Glutamatergic neuron (in vitro differentiated cells): ENCODE results near the gene MINDY4. TPM values are rescaled to one million over a fixed set of nuclear protein-coding genes. Genes with fewer than 3 reads are reported as not detected.

Experiments
- DNase-seq: peaks from one replicate; pipeline ENCODE4 v3.0.0; 2022
- H3K27ac Mint-ChIP-seq: one replicate; pipeline ENCODE4 v1.8.0; 2020; ENCODE audit warnings: mild to moderate bottlenecking, mixed read lengths, inconsistent platforms; ENCODE audit not compliant: unreplicated experiment
- H3K27me3 Mint-ChIP-seq: one replicate; pipeline ENCODE4 v1.8.0; 2020; ENCODE audit warnings: mild to moderate bottlenecking, moderate library complexity, mixed read lengths, inconsistent platforms; ENCODE audit not compliant: unreplicated experiment
- H3K36me3 Mint-ChIP-seq: one replicate; pipeline ENCODE4 v1.8.0; 2020; ENCODE audit warnings: mild to moderate bottlenecking, mixed read lengths, inconsistent platforms; ENCODE audit not compliant: unreplicated experiment
- H3K4me1 Mint-ChIP-seq: one replicate; pipeline ENCODE4 v1.8.0; 2020; ENCODE audit warnings: mild to moderate bottlenecking, low read depth, mixed read lengths, inconsistent platforms; ENCODE audit not compliant: unreplicated experiment
- H3K4me3 Mint-ChIP-seq: one replicate; pipeline ENCODE4 v1.8.0; 2020; ENCODE audit warnings: mild to moderate bottlenecking, mixed read lengths, inconsistent platforms; ENCODE audit not compliant: unreplicated experiment
- H3K9me3 Mint-ChIP-seq: one replicate; pipeline ENCODE4 v1.8.0; 2020; ENCODE audit warnings: mild to moderate bottlenecking, moderate library complexity, mixed read lengths, inconsistent platforms; ENCODE audit not compliant: unreplicated experiment
- CTCF ChIP-seq: fragments of 200-600 bp; sonication (generic); IDR thresholded peaks from one replicate; pipeline ENCODE4 v1.5.0; 2021; ENCODE audit not compliant: partially characterized antibody, unreplicated experiment
- total RNA-seq: library from RNA; stranded (reverse); fragmentation: NEBNext Ultra II Directional; extraction: Animal tissue kit (Norgen Biotek cat#: 25700); gene quantifications from one replicate; pipeline ENCODE4 v1.2.1, GENCODE V29; 2021; ENCODE audit not compliant: unreplicated experiment

MINDY4 gene
- total RNA-seq, 1 donor from 2014 or later = 2.3 TPM

GRCh38 chr7:30788640-30789333 lies 17.6 kb downstream of the MINDY4 start:
- Mint-ChIP-seq H3K27ac (no peak overlapping the region), H3K4me1 (no peaks in the 10 kb centered on the region), H3K27me3 (peaks cover 1% of the 10 kb centered on the region), H3K4me3 (no peak overlapping the region), H3K36me3 (no peaks in the 10 kb centered on the region), H3K9me3 (peaks cover 2% of the 10 kb centered on the region)
- no peak for TF ChIP-seq CTCF
- no peak for DNase-seq

DNA sequence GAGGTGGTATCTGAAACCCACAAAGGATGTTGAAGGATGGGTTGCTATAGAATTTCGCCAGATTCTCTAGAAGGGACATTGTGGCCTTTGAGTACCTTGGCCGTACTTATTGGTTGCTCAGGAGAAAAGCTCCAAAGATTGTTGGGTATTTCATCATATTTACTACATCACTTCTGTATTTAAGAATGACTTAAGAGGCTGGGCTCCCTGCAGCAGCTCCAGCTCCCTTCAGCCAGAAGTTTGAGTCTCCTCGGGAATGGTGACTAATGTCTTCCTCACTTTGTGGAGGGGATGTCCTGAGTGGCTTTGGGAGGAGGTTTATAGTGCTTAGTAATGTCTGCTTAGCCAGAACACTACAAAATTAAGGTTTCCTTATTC lies 18.1 kb downstream of the MINDY4 start:
- Mint-ChIP-seq H3K27ac (no peak overlapping the region), H3K9me3 (peaks cover 2% of the 10 kb centered on the region), H3K4me3 (no peak overlapping the region), H3K4me1 (no peaks in the 10 kb centered on the region), H3K36me3 (no peaks in the 10 kb centered on the region), H3K27me3 (peaks cover 1% of the 10 kb centered on the region)
- no peak for TF ChIP-seq CTCF
- no peak for DNase-seq

- Mint-ChIP-seq H3K4me1 (no peaks in the 10 kb centered on the region), H3K27me3 (peaks cover 1% of the 10 kb centered on the region), H3K36me3 (no peaks in the 10 kb centered on the region), H3K9me3 (peaks cover 2% of the 10 kb centered on the region), H3K27ac (no peak overlapping the region), H3K4me3 (no peak overlapping the region)
- no peak for DNase-seq
- TF ChIP-seq CTCF = no peak
These were observed 19.1 kb downstream of the MINDY4 start for GRCh38 chr7:30790356-30790755.

GRCh38 chr7:30791114-30791513 lies 19.9 kb downstream of the MINDY4 start:
- DNase-seq = peak; percentile 39
- Mint-ChIP-seq H3K9me3 (peaks cover 2% of the 10 kb centered on the region), H3K27ac (no peak overlapping the region), H3K27me3 (peaks cover 3% of the 10 kb centered on the region), H3K36me3 (no peaks in the 10 kb centered on the region), H3K4me1 (no peaks in the 10 kb centered on the region), H3K4me3 (no peak overlapping the region)
- TF ChIP-seq CTCF = no peak

GRCh38 chr7:30795161-30795948 lies 24.1 kb downstream of the MINDY4 start:
- no peaks in the 10 kb centered on the region for H3K9me3 Mint-ChIP-seq
- DNase-seq = no peak
- no peaks in the 10 kb centered on the region for H3K36me3 Mint-ChIP-seq
- H3K4me1 Mint-ChIP-seq = no peaks in the 10 kb centered on the region
- no peak overlapping the region for H3K4me3 Mint-ChIP-seq
- H3K27ac Mint-ChIP-seq = no peak overlapping the region
- TF ChIP-seq CTCF = no peak
- H3K27me3 Mint-ChIP-seq = peaks cover 2% of the 10 kb centered on the region
